ENCODE results near the gene BCKDK. TPM values are rescaled to one million over a fixed set of nuclear protein-coding genes. Genes with fewer than 3 reads are reported as not detected.
"Not testable (repeated sequence)": the region's sequence is repeated elsewhere in the genome, so short reads cannot be mapped to it uniquely, and the experiment has no call there.

Gene BCKDK
- total RNA-seq, 3 donors from 2014 or later = 31.8 to 33.6 (median 33.5) TPM

DNA sequence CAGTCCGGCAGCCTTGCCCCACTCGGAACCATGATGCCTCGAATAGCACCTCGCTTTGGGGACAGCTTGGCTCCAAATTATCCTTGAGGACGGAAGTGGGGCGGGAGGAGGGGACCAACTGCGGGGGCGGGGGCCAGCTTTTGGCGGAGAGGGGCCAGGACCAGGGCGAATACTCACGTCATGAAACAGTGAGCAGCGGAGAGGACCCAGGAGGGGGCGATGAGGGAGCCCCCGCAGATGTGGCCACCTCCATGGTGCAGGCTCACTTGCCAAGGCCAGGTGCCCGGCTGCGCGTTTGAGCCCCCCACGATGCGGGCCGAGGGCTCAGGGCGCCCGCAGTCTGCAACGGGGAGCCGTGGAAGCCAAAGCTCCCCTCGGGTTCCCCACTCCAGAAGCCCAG lies 40.7 kb downstream of the BCKDK start:
- H3K36me3 ChIP-seq = no peaks in the 10 kb centered on the region
- no peak overlapping the region for H3K4me3 ChIP-seq
- no peak overlapping the region for H3K27ac ChIP-seq
- TF ChIP-seq, protein P1, sequence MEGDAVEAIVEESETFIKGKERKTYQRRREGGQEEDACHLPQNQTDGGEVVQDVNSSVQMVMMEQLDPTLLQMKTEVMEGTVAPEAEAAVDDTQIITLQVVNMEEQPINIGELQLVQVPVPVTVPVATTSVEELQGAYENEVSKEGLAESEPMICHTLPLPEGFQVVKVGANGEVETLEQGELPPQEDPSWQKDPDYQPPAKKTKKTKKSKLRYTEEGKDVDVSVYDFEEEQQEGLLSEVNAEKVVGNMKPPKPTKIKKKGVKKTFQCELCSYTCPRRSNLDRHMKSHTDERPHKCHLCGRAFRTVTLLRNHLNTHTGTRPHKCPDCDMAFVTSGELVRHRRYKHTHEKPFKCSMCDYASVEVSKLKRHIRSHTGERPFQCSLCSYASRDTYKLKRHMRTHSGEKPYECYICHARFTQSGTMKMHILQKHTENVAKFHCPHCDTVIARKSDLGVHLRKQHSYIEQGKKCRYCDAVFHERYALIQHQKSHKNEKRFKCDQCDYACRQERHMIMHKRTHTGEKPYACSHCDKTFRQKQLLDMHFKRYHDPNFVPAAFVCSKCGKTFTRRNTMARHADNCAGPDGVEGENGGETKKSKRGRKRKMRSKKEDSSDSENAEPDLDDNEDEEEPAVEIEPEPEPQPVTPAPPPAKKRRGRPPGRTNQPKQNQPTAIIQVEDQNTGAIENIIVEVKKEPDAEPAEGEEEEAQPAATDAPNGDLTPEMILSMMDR (IDR thresholded peaks at IDR 0.05) = no peak
- TF ChIP-seq POLR2AphosphoS5 (IDR thresholded peaks at IDR 0.05) (no peak), POLR2A (IDR thresholded peaks at IDR 0.05) (no peak)
- H3K4me1 ChIP-seq = no peaks in the 10 kb centered on the region
- no peak for DNase-seq (ENCODE audit: low spot score in 2 of 2)
- no peaks in the 10 kb centered on the region for H3K9me3 ChIP-seq
- no peaks in the 10 kb centered on the region for H3K27me3 ChIP-seq
- intact Hi-C loops (cut with DNase I; ENCODE audit: low total_unique reads) = no loop called here

DNA sequence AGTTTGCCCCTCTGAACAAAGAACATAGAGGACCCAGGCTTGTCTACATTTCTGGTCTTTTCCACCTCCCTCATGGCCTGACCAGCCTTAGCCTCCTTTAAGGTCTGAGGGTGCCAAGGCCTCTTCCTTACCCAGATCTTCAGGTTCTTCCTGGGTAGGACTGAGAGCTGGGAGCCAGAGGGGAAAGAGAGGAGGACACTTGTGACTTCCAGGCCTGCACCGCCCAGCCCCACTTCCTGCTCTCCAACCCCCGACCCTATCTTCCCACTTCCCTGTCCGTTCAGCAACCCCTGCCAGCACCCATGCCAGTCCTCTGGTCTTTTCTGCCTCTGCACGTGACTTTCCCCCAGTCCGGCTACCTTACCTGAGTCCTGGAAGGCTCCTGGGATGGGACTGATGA lies 41.1 kb downstream of the BCKDK start:
- Histone ChIP-seq H3K27me3 (no peaks in the 10 kb centered on the region), H3K36me3 (no peaks in the 10 kb centered on the region), H3K9me3 (no peaks in the 10 kb centered on the region), H3K4me3 (peak overlapping the region in 1 of 3 donors; percentile 15), H3K27ac (no peak overlapping the region), H3K4me1 (no peaks in the 10 kb centered on the region)
- intact Hi-C loops (cut with DNase I; ENCODE audit: low total_unique reads) = no loop called here
- no peak for TF ChIP-seq POLR2A (IDR thresholded peaks at IDR 0.05)
- TF ChIP-seq, protein P1 (IDR thresholded peaks at IDR 0.05) = no peak
- TF ChIP-seq POLR2AphosphoS5 (IDR thresholded peaks at IDR 0.05) = no peak
- DNase-seq (ENCODE audit: low spot score in 2 of 2) = no peak

DNA sequence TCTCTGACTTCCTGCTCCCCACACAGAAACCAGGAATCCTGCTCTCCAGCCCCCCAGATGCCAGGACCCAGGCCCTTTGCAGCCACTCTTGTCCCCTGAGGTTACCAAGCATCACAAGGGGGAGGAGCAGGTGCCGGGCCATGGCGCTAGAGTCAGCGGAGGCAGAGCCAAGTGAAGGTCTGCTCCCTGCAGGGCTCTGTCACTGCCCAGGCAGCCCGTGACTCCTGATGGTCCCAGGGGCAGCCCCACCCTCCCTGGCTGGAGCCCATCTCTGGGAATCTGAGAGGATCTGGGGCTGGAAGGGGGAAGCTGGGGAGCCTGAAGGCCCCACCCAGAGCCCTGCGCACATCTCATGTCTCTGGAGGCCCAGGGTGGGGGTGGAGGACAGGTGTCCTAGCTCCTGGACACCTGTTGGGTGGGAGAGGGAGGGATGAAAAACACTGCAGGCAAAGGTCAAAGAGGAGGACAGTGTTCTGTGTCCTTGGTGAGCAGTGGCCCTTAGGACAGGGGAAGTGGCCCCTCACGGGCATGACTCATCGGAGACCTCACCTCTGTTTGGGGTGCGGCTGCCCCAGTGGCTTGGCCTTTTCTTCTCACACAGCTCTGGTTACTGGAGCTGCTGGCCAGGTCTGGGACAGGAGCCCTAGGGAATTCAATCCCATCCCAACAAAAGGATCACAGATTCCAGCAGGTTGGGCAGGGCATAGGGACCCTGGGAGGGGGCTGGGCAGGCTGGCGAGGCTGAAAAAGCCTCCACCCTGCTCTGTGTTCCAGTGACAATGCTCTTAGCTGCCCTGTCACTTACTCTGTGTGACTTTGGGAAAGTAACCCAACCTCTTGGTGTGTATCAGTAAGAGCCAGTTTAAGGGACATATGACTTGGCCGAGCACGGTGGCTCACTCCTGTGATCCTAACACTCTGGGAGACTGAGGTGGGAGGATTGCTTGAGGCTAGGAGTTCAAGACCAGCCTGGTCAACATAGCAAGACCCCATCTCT lies 42.0 kb downstream of the BCKDK start, which contains the start of gene PRSS36:
Gene PRSS36 (minus strand): TSS at position 173 of the 997 bp plus-strand sequence. CDS start 31 bp downstream, at position 142.
- intact Hi-C loops (cut with DNase I; ENCODE audit: low total_unique reads) = no loop called here
- TF ChIP-seq POLR2A (IDR thresholded peaks at IDR 0.05) (no peak), POLR2AphosphoS5 (IDR thresholded peaks at IDR 0.05) (no peak)
- TF ChIP-seq, protein P1 (IDR thresholded peaks at IDR 0.05) = no peak
- H3K4me1 ChIP-seq = no peaks in the 10 kb centered on the region
- DNase-seq (ENCODE audit: low spot score in 2 of 2) = no peak
- H3K27ac ChIP-seq = no peak within 1 kb of the TSS
- H3K4me3 ChIP-seq = peak within 1 kb of the TSS in 1 of 3 donors; percentile 15
- H3K36me3 ChIP-seq = no peaks in the 10 kb centered on the region
- H3K9me3 ChIP-seq = no peaks in the 10 kb centered on the region
- no peaks in the 10 kb centered on the region for H3K27me3 ChIP-seq

DNA sequence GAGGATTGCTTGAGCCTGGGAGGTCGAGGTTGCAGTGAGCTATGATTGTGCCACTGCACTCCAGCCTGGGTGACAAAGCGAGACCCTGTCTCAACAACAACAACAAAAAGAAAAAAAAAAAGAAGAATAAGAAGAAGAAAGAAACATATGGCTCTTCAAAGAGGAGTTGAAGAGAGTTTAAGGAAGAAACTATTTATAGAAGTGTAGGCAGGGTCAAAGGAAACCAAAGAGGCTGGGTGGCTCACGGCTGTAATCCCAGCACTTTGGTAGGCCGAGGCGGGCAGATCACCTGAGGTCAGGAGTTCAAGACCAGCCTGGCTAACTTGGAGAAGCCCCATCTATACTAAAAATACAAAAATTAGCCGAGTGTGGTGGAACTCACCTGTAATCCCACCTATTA lies 42.8 kb downstream of the BCKDK start:
- DNase-seq (ENCODE audit: low spot score in 2 of 2); H3K27me3 ChIP-seq; H3K4me3 ChIP-seq; intact Hi-C loops (cut with DNase I; ENCODE audit: low total_unique reads); H3K27ac ChIP-seq; H3K36me3 ChIP-seq; H3K4me1 ChIP-seq; H3K9me3 ChIP-seq: not testable (repeated sequence)

DNA sequence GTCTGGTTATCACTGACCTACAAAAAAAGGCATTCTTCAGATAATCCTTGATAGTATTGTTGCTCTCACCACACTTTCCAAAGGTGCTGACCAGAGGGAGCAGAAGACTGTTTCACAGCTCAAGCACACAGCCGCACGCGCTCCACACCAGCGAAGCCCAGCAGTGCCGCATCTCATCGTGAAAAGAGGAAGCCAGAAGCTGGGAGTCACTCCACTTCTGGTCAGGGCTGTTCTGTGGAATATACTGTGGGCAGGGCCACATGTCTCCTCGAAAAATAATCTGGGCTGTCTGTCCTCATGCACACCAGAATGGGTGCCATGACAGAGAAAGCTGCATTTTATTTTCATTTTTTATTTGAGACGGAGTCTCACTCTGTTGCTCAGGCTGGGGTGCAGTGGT lies 49.0 kb downstream of the BCKDK start:
- TF ChIP-seq POLR2AphosphoS5 (IDR thresholded peaks at IDR 0.05) = no peak
- TF ChIP-seq POLR2A (IDR thresholded peaks at IDR 0.05) = no peak
- TF ChIP-seq, protein P1 (IDR thresholded peaks at IDR 0.05) = no peak
- DNase-seq (ENCODE audit: low spot score in 2 of 2) = no peak
- Histone ChIP-seq H3K27ac (no peak overlapping the region), H3K9me3 (no peaks in the 10 kb centered on the region), H3K36me3 (no peaks in the 10 kb centered on the region), H3K4me1 (no peaks in the 10 kb centered on the region), H3K4me3 (no peak overlapping the region), H3K27me3 (no peaks in the 10 kb centered on the region)
- intact Hi-C loops (cut with DNase I; ENCODE audit: low total_unique reads) = no loop called here

Other genes starting within 250 kb of the BCKDK start
- gene BCL7C, start 214.3 kb upstream of the BCKDK start, total RNA-seq = 10 to 100 TPM; 29.4 to 47.2 (median 36.2) TPM
- 1 to 10 TPM; 2.6 to 4.5 (median 3.4) TPM for gene CTF1, start 211.8 kb upstream of the BCKDK start, total RNA-seq
- gene FBXL19, start 184.8 kb upstream of the BCKDK start, total RNA-seq = 10 to 100 TPM in 1 of 3 donors, 1 to 10 TPM in 2; 4.5 to 12.7 (median 9.2) TPM
- 10 to 100 TPM; 20.0 to 40.5 (median 25.9) TPM for gene ORAI3, start 159.3 kb upstream of the BCKDK start, total RNA-seq
- gene SETD1A, start 150.6 kb upstream of the BCKDK start, total RNA-seq = 1 to 10 TPM; 4.8 to 5.6 (median 5.1) TPM
- 10 to 100 TPM; 12.1 to 27.8 (median 26.9) TPM for gene HSD3B7, start 123.2 kb upstream of the BCKDK start, total RNA-seq
- gene STX1B, start 97.7 kb upstream of the BCKDK start, total RNA-seq = 1 to 10 TPM; 1.6 to 2.6 (median 2.6) TPM
- gene STX4, start 74.8 kb upstream of the BCKDK start, total RNA-seq = 10 to 100 TPM; 44.3 to 59.0 (median 52.2) TPM
- 1 to 10 TPM; 6.7 to 8.9 (median 8.8) TPM for gene ZNF668, start 34.1 kb upstream of the BCKDK start, total RNA-seq
- gene ZNF646, start 34.0 kb upstream of the BCKDK start, total RNA-seq = 10 to 100 TPM; 12.5 to 17.3 (median 13.1) TPM
- gene PRSS53, start 19.4 kb upstream of the BCKDK start, total RNA-seq = 1 to 10 TPM; 1.3 to 2.0 (median 1.3) TPM
- gene VKORC1, start 13.6 kb upstream of the BCKDK start, total RNA-seq = 100 to 1,000 TPM in 1 of 3 donors, 10 to 100 TPM in 2; 82.6 to 143 (median 86.3) TPM
- gene KAT8, start 9.3 kb downstream of the BCKDK start, total RNA-seq = 10 to 100 TPM; 53.6 to 85.0 (median 67.8) TPM
- 10 to 100 TPM in 2 of 3 donors, not detected in 1; 23.6 to 54.4 TPM for gene PRSS8, start 27.3 kb downstream of the BCKDK start, total RNA-seq
- gene PRSS36, start 41.7 kb downstream of the BCKDK start, total RNA-seq = 1 to 10 TPM in 2 of 3 donors, under 1 TPM in 1; 0.98 to 8.3 (median 2.0) TPM
- gene FUS, start 71.8 kb downstream of the BCKDK start, total RNA-seq = 10 to 100 TPM; 59.0 to 78.3 (median 73.9) TPM
- 10 to 100 TPM; 32.9 to 50.2 (median 35.7) TPM for gene PYCARD, start 94.4 kb downstream of the BCKDK start, total RNA-seq
- under 1 TPM in 2 of 3 donors, not detected in 1; under 0.01 TPM for gene TRIM72, start 105.7 kb downstream of the BCKDK start, total RNA-seq
- not detected for gene PYDC1, start 108.7 kb downstream of the BCKDK start, total RNA-seq
- gene ITGAM, start 151.6 kb downstream of the BCKDK start, total RNA-seq = 10 to 100 TPM in 1 of 3 donors, 1 to 10 TPM in 2; 5.2 to 23.5 (median 8.0) TPM
- 10 to 100 TPM in 1 of 3 donors, 1 to 10 TPM in 2; 3.6 to 16.8 (median 5.1) TPM for gene ITGAX, start 246.8 kb downstream of the BCKDK start, total RNA-seq

All from breast epithelium (tissue), 4 donors.